Loucy (cell line): Measurements from ENCODE around the gene CASK.

Source experiments
- H2AFZ ChIP-seq: fragments of 200-600 bp; sonication (generic); 2 replicates; pipeline ENCODE4 v1.6.0; 2016; ENCODE audit warnings: antibody characterized with exemption, mild to moderate bottlenecking, low read length, moderate library complexity
- H3F3A ChIP-seq: fragments of 200-600 bp; 2 replicates; pipeline ENCODE4 v1.6.0; 2016; ENCODE audit warnings: antibody characterized with exemption, low read depth, mild to moderate bottlenecking
- H3K27me3 ChIP-seq: fragments of 200-600 bp; sonication (generic); 2 replicates; pipeline ENCODE4 v1.6.1; 2014; ENCODE audit warnings: low read length, mild to moderate bottlenecking; ENCODE audit not compliant: insufficient read depth, poor library complexity, severe bottlenecking
- H3K36me3 ChIP-seq: fragments of 200-600 bp; sonication (generic); 2 replicates; pipeline ENCODE4 v1.6.1; 2016; ENCODE audit warnings: low read length; ENCODE audit not compliant: insufficient read depth
- H3K4me1 ChIP-seq: fragments of 200-600 bp; sonication (generic); 2 replicates; pipeline ENCODE4 v1.5.1; 2014; ENCODE audit warnings: low read length, mild to moderate bottlenecking; ENCODE audit not compliant: insufficient read depth, poor library complexity, severe bottlenecking
- H3K4me2 ChIP-seq: fragments of 200-600 bp; sonication (generic); 2 replicates; pipeline ENCODE4 v1.6.0; 2014; ENCODE audit warnings: antibody characterized with exemption, low read length, low read depth, mild to moderate bottlenecking; ENCODE audit not compliant: poor library complexity, severe bottlenecking
- H3K4me3 ChIP-seq: fragments of 200-600 bp; sonication (generic); 2 replicates; pipeline ENCODE4 v1.5.1; 2014; ENCODE audit warnings: low read length, mild to moderate bottlenecking, mixed read lengths; ENCODE audit not compliant: poor library complexity, severe bottlenecking
- H3K79me2 ChIP-seq: fragments of 200-600 bp; sonication (generic); 2 replicates; pipeline ENCODE4 v1.6.1; 2014; ENCODE audit warnings: low read length; ENCODE audit not compliant: insufficient read depth
- H3K9ac ChIP-seq: fragments of 200-600 bp; sonication (generic); 2 replicates; pipeline ENCODE4 v1.6.0; 2014; ENCODE audit warnings: mild to moderate bottlenecking, low read depth, low read length, moderate library complexity; ENCODE audit not compliant: poor library complexity, severe bottlenecking
- H3K9me2 ChIP-seq: fragments of 200-600 bp; sonication (generic); replicated peaks from 2 replicates; pipeline ENCODE4 v1.6.1; 2016; ENCODE audit warnings: low read depth, low read length, mixed read lengths
- H3K9me3 ChIP-seq: fragments of 200-600 bp; sonication (generic); 2 replicates; pipeline ENCODE4 v1.6.1; 2014; ENCODE audit warnings: mild to moderate bottlenecking, antibody characterized with exemption, low read length, low read depth; ENCODE audit not compliant: insufficient read depth
- H4K20me1 ChIP-seq: fragments of 200-600 bp; sonication (generic); 2 replicates; pipeline ENCODE4 v1.6.0; 2014; ENCODE audit warnings: antibody characterized with exemption, low read length, mild to moderate bottlenecking; ENCODE audit not compliant: insufficient read depth, poor library complexity, severe bottlenecking
- CTCF ChIP-seq: fragments of 200-600 bp; sonication (generic); conservative IDR thresholded peaks from 2 replicates; pipeline ENCODE4 v1.5.1; 2014; ENCODE audit warnings: mild to moderate bottlenecking, antibody characterized with exemption, low read length
- EZH2phosphoT487 ChIP-seq: fragments of 200-600 bp; IDR thresholded peaks from 2 replicates; pipeline ENCODE4 v1.6.1; 2018; ENCODE audit warnings: antibody characterized with exemption, mild to moderate bottlenecking, moderate library complexity, borderline replicate concordance

CASK gene

DNA sequence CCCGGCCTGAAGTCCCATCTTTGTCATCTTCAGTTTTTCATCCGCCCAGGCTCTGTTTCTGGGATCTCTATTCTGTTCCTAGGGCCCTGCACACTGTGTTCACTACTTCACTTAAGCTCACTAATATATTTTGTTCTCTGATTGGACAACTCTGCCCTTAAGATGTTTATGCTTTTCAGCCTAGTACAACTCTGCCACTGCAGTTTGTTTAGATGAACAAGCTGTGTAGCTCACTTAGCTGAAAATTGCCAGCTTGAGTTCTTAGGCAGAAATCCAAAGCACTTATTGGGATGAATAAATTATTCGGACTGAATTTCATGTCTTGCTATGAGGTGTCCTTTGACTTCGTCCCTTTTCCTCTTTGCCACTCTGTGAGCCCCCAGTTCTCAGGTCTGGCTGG lies 415.4 kb downstream of the CASK start:
- H4K20me1 ChIP-seq: no peaks in the 10 kb centered on the region
- no peaks in the 10 kb centered on the region for H3K36me3 ChIP-seq
- TF ChIP-seq EZH2phosphoT487: no peak
- TF ChIP-seq CTCF: no peak
- H3K4me2 ChIP-seq: no peak overlapping the region
- H2AFZ ChIP-seq: no peak overlapping the region
- no peaks in the 10 kb centered on the region for H3K27me3 ChIP-seq
- no peak overlapping the region for H3K9ac ChIP-seq
- no peaks in the 10 kb centered on the region for H3K9me2 ChIP-seq
- H3K4me3 ChIP-seq: no peak overlapping the region
- H3F3A ChIP-seq: no peaks in the 10 kb centered on the region
- H3K4me1 ChIP-seq: no peaks in the 10 kb centered on the region
- no peaks in the 10 kb centered on the region for H3K79me2 ChIP-seq
- no peaks in the 10 kb centered on the region for H3K9me3 ChIP-seq

DNA sequence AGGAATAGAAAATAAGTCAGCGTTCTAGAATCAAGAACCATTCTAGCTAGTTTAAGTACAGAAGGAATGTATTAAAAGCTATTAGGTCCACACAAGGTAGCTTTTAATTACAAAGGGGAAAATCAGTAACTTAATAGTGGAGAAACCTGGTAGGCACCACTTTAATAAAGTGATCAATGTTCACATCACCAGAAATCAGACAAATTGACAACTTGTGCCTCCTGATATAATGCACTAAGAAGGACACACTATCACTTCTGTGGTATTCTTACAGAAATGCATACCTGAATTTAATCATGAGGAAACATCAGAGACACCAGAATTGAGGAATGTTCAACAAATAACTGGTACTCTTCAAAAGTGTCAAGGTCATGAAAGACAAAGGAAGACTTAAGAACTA lies 421.4 kb downstream of the CASK start:
- H3K36me3 ChIP-seq: no peaks in the 10 kb centered on the region
- no peak overlapping the region for H3K9ac ChIP-seq
- H3K9me3 ChIP-seq: no peaks in the 10 kb centered on the region
- H2AFZ ChIP-seq: no peak overlapping the region
- H3K4me2 ChIP-seq: no peak overlapping the region
- H3K9me2 ChIP-seq: no peaks in the 10 kb centered on the region
- no peaks in the 10 kb centered on the region for H3K27me3 ChIP-seq
- no peaks in the 10 kb centered on the region for H3K79me2 ChIP-seq
- H3F3A ChIP-seq: no peaks in the 10 kb centered on the region
- H3K4me1 ChIP-seq: no peaks in the 10 kb centered on the region
- H4K20me1 ChIP-seq: no peaks in the 10 kb centered on the region
- TF ChIP-seq EZH2phosphoT487: no peak
- TF ChIP-seq CTCF: no peak
- no peak overlapping the region for H3K4me3 ChIP-seq

- Histone ChIP-seq H3K9me2 (no peaks in the 10 kb centered on the region), H3K9ac (no peak overlapping the region), H3K9me3 (no peaks in the 10 kb centered on the region), H2AFZ (no peak overlapping the region), H3K36me3 (no peaks in the 10 kb centered on the region), H3K79me2 (no peaks in the 10 kb centered on the region), H3K4me2 (no peak overlapping the region), H3K27me3 (no peaks in the 10 kb centered on the region), H3F3A (no peaks in the 10 kb centered on the region), H3K4me3 (no peak overlapping the region), H4K20me1 (no peaks in the 10 kb centered on the region), H3K4me1 (no peaks in the 10 kb centered on the region)
- no peak for TF ChIP-seq EZH2phosphoT487
- TF ChIP-seq CTCF: no peak
Measured at GRCh38 chrX:41499984-41500383, 423.4 kb downstream of the CASK start.
